Upper lobe of left lung (tissue), 4 donors: ENCODE measurements around the gene EMILIN3.

Source experiments
- CTCF ChIP-seq, 6 experiments: fragments of 450-650 bp in 4 of 6; fragments of 200-600 bp in 2 of 6; sonication (generic) in 2 of 6; IDR thresholded peaks; one replicate each; pipeline ENCODE4 v1.5.1; 2016 to 2019; ENCODE audit warnings: antibody characterized with exemption in 6 of 6
- POLR2AphosphoS5 ChIP-seq, 2 donors: sonication (generic); formaldehyde crosslinking; IDR thresholded peaks; one replicate each; pipeline ENCODE4 v1.5.1; 2017; ENCODE audit warnings: antibody characterized with exemption in 2 of 2

GRCh38 chr20:41345729-41346067, 20.9 kb downstream of the EMILIN3 start:
- TF ChIP-seq POLR2AphosphoS5 (IDR thresholded peaks at IDR 0.05) (no peak), CTCF (IDR thresholded peaks at IDR 0.05) (no peak)
